H54 (cell line): Measurements from ENCODE around the gene DCAF8L2.
"Not testable (repeated sequence)": the region's sequence is repeated elsewhere in the genome, so short reads cannot be mapped to it uniquely, and the experiment has no call there.

Experiments used
- DNase-seq: peaks from one replicate; pipeline ENCODE4 v3.0.0; 2011; ENCODE audit warnings: low spot score, mixed read lengths; ENCODE audit not compliant: insufficient read length
- FAIRE-seq: peaks from 3 replicates; lab custom pipeline; 2011; peaks lifted over from hg19 to GRCh38; lab: Jason Lieb, UNC
- POLR2A ChIP-seq: IDR thresholded peaks from 2 replicates; pipeline ENCODE4 v1.6.1; 2011; ENCODE audit warnings: low read depth, mild to moderate bottlenecking, low read length

Gene DCAF8L2

GRCh38 chrX:27728291-27728690 lies 138.1 kb downstream of the DCAF8L2 start:
- no peak for FAIRE-seq
- DNase-seq = no peak
- TF ChIP-seq POLR2A = no peak

- TF ChIP-seq POLR2A = no peak
- DNase-seq = no peak
- FAIRE-seq = no peak
These were observed 141.8 kb downstream of the DCAF8L2 start for GRCh38 chrX:27731962-27732361.

- FAIRE-seq (no peak), DNase-seq (no peak)
- no peak for TF ChIP-seq POLR2A
These were observed 145.8 kb downstream of the DCAF8L2 start for GRCh38 chrX:27735914-27736313.

GRCh38 chrX:27740933-27741332 lies 150.8 kb downstream of the DCAF8L2 start:
- FAIRE-seq = no peak
- no peak for DNase-seq
- no peak for TF ChIP-seq POLR2A

- not testable (repeated sequence) for FAIRE-seq, DNase-seq
These were observed 153.4 kb downstream of the DCAF8L2 start for GRCh38 chrX:27743521-27743920.

GRCh38 chrX:27746516-27746915 lies 156.4 kb downstream of the DCAF8L2 start:
- FAIRE-seq = no peak
- no peak for TF ChIP-seq POLR2A
- DNase-seq = no peak

GRCh38 chrX:27750298-27750697 lies 160.2 kb downstream of the DCAF8L2 start:
- FAIRE-seq = not testable (repeated sequence)

GRCh38 chrX:27751976-27752375 lies 161.8 kb downstream of the DCAF8L2 start:
- no peak for TF ChIP-seq POLR2A
- DNase-seq (no peak), FAIRE-seq (no peak)

More at GRCh38 chrX:27750298-27750697, 160.2 kb downstream of the DCAF8L2 start:
- not testable (repeated sequence) for DNase-seq

GRCh38 chrX:27765718-27766117 lies 175.6 kb downstream of the DCAF8L2 start:
- TF ChIP-seq POLR2A = no peak
- FAIRE-seq (no peak), DNase-seq (no peak)

- no peak for FAIRE-seq
- no peak for TF ChIP-seq POLR2A
- DNase-seq = no peak
These were observed 177.2 kb downstream of the DCAF8L2 start for GRCh38 chrX:27767387-27767786.

GRCh38 chrX:27775984-27776383 lies 185.8 kb downstream of the DCAF8L2 start:
- FAIRE-seq = no peak
- no peak for TF ChIP-seq POLR2A

GRCh38 chrX:27796640-27797257 lies 206.6 kb downstream of the DCAF8L2 start:
- DNase-seq (no peak), FAIRE-seq (no peak)
- no peak for TF ChIP-seq POLR2A

More at GRCh38 chrX:27775984-27776383, 185.8 kb downstream of the DCAF8L2 start:
- DNase-seq = no peak

GRCh38 chrX:27797575-27797974 lies 207.4 kb downstream of the DCAF8L2 start:
- FAIRE-seq (no peak), DNase-seq (no peak)
- no peak for TF ChIP-seq POLR2A
